GM23248 (cell line): ENCODE data around the gene TCEAL3.

Experiments
- EZH2 ChIP-seq: fragments of 200-600 bp; sonication (generic); IDR thresholded peaks from 2 replicates; pipeline ENCODE4 v1.6.1; 2018; ENCODE audit warnings: antibody characterized with exemption, mild to moderate bottlenecking; ENCODE audit not compliant: insufficient read depth, poor library complexity, severe bottlenecking
- EZH2phosphoT487 ChIP-seq: fragments of 200-600 bp; sonication (generic); IDR thresholded peaks from 2 replicates; pipeline ENCODE4 v1.6.1; 2018; ENCODE audit warnings: antibody characterized with exemption, moderate library complexity, mild to moderate bottlenecking, low read depth; ENCODE audit not compliant: insufficient read depth

- TF ChIP-seq EZH2 = no peak
- TF ChIP-seq EZH2phosphoT487 = no peak
Measured at GRCh38 chrX:103647630-103648029, 39.9 kb downstream of the TCEAL3 start.
